ENCODE measurements around the gene PDE10A.
"Not testable (repeated sequence)": the region's sequence is repeated elsewhere in the genome, so short reads cannot be mapped to it uniquely, and the experiment has no call there.

The PDE10A gene

DNA sequence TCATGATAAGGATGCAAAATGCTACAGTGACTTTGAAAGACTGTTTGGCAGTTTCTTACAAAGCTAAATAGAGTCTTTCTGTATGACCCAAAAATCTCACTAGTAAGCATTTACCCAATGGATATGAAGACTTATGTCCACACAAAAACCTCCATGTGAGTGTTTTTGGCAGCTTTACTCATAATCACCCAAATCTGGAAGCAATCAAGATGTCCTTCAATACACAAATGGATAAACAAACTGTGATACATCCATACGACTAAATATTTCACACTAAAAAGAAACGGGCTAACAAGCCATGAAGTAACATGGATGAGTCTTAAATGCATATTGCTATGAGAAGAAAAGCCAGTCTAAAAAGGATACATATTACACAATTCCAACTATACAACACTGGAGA is 117.2 kb downstream of the PDE10A start:
- no peak for DNase-seq (ENCODE audit: low spot score)

GRCh38 chr6:165543781-165544180 is 119.3 kb downstream of the PDE10A start:
- no peak for DNase-seq (ENCODE audit: low spot score)

DNA sequence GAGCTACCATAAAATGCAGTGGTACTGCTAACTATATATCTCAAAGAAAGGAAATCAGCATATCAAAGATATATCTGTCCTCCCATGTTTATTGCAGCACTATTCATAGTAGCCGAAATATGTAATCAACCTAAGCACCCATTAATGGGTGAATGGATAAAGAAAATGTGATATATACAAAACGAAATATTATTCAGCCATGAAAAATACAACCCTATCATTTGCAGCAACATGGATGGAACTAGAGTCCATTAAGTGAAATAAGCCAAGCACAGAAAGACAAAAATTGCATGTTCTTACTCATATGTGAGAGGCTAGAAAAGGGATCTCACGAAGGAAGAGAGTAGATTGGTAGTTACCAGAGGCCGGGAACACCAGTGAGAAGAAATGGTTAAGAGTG is 126.1 kb downstream of the PDE10A start:
- no peak for DNase-seq (ENCODE audit: low spot score)

GRCh38 chr6:165519316-165519715 is 143.7 kb downstream of the PDE10A start:
- DNase-seq (ENCODE audit: low spot score) = no peak

- peak; percentile 73 for DNase-seq (ENCODE audit: low spot score)
Measured at GRCh38 chr6:165515963-165516624, 146.9 kb downstream of the PDE10A start.

GRCh38 chr6:165514621-165515020 is 148.4 kb downstream of the PDE10A start:
- DNase-seq (ENCODE audit: low spot score) = no peak

GRCh38 chr6:165511807-165512206 is 151.2 kb downstream of the PDE10A start:
- no peak for DNase-seq (ENCODE audit: low spot score)

DNA sequence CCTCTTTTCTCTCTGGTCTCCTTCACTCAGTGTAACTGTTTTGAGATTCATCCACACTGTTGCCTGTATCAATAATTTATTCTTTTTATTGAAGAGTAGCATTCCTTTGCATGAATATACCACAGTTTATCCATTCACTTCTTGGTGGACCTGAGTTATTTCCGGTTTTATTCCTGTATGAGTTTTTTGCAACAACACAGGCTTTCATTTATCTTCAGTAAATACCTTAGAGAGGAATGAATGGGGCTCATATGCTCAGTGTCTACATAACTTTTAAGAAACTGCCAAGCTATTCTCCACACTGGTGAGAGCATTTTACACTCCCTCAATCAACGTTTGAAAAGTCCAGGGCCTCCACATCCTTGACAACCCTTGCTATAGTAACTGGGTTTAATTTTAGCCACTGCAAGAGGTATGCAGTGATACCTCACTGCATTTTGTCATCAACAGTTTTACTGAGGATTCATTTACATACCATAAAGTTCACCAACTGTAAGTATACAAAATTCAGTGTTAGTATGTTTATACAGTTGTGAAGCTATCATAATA is 154.6 kb downstream of the PDE10A start:
- peak; percentile 70 for DNase-seq (ENCODE audit: low spot score)

DNA sequence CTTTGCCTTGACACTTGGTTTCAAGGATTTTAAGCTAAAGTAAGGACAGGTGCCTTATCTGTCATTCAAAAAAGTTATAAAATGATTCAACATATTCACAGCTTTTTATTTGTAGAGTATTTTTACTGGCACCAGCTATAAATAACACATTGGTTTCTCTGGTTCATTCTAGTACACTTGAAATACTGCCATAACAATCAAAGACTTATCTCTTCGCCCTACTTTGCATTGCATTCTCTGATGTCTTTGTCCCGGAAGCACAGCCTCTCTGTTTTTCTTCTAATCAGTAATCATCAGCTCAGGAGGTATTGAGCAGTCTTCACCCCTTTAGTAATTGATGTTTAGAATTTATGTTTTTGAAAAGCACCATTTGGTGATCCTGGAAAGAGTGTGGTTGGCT is 156.4 kb downstream of the PDE10A start:
- DNase-seq (ENCODE audit: low spot score) = no peak

DNA sequence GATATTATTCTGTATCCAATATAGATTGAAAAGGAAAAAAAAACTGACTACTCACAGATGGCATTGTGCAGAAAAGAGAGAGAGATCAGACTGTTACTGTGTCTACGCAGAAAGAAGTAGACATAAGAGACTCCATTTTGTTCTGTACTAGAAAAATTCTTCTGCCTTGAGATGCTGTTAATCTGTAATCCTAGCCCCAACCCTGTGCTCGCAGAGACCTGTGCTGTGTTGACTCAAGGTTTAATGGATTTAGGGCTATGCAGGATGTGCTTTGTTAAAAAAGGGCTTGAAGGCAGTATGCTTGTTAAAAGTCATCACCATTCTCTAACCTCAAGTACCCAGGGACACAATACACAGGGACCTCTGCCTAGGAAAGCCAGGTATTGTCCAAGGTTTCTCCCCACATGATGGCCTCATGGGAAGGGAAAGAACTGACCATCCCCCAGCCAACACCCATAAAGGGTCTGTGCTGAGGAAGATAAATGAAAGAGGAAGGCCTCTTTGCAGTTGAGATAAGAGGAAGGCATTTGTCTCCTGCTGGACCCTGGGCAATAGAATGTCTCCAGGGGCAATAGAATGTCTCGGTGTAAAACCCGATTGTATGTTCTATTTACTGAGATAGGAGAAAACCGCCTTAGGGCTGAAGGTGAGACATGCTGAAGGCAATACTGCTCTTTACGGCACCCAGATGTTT is 162.7 kb downstream of the PDE10A start:
- not testable (repeated sequence) for DNase-seq (ENCODE audit: low spot score)

- no peak for DNase-seq (ENCODE audit: low spot score)
Measured at GRCh38 chr6:165497472-165497871, 165.6 kb downstream of the PDE10A start.

DNA sequence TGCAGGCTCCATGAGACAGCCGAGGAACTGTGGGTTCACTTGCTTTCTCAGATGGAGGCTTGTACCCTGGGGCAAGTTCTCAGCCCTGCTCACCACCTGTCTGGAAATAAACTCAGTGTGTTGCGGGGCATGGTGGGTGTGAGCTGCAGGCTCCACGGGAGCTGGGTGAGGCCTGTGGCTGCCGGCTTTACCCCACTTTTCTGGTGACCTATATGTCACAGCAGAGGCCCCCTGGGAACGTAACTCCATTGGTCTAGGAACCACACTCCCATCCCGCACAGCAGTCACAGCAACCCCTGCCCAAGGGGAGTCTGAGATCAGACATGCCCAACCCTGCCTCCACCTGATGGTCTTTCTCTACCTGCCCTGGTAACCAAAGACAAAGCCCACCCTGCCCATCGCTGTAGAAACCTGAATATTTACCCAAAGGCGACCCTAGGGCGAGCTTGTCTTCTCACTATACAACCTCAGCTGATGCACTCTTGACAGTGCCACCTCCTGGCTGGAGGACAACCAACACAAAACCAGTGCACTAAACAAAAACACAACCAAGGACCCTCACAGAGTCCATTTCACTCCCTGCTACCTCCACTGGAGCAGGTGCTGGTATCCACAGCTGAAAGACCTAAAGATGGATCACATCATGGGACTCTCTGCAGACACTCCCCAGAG is 174.3 kb downstream of the PDE10A start:
- DNase-seq (ENCODE audit: low spot score) = no peak

DNA sequence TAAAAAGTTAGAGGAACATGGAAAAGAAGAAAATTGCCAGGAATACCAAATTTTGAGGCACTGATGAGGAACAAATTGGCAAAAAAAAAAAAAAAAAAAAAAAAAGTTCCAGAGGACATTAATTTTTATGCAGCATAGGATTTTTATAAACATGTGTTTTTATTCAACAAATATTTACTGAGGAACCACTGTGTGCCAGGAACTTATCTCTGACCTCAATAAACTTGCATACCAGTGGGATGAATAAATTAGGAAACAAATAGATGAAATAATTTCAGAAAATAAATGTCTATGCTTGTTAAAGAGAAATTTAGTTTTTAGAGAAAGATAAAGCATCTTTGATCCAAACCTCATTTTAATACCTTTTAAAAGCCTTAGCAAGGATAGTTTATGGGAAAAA is 175.1 kb downstream of the PDE10A start:
- no peak for DNase-seq (ENCODE audit: low spot score)

DNA sequence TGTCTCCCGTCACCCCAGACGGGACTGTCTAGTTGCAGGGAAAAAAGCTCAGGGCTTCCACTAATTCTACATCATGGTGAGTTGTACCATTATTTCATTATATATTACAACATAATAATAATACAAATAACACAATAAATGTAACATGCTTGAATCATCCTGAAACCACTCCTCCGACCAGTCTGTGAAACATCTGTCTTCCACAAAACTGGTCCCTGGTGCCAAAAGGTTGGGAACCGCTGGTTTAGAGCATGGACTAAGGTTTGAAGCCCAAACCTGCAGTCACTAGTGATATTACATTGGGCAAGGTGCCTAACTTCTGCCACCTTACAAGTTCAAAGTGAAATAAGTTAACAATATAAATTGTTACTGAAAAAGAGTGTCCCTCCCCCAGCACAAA is 175.7 kb downstream of the PDE10A start:
- DNase-seq (ENCODE audit: low spot score) = no peak

GRCh38 chr6:165486183-165487137 is 176.6 kb downstream of the PDE10A start:
- no peak for DNase-seq (ENCODE audit: low spot score)

- no peak for DNase-seq (ENCODE audit: low spot score)
Measured at GRCh38 chr6:165484178-165484889, 178.7 kb downstream of the PDE10A start.

GRCh38 chr6:165481921-165482320 is 181.1 kb downstream of the PDE10A start:
- DNase-seq (ENCODE audit: low spot score) = no peak

- no peak for DNase-seq (ENCODE audit: low spot score)
Measured at GRCh38 chr6:165480916-165481315, 182.1 kb downstream of the PDE10A start.

- no peak for DNase-seq (ENCODE audit: low spot score)
Measured at GRCh38 chr6:165478581-165478980, 184.5 kb downstream of the PDE10A start.

DNA sequence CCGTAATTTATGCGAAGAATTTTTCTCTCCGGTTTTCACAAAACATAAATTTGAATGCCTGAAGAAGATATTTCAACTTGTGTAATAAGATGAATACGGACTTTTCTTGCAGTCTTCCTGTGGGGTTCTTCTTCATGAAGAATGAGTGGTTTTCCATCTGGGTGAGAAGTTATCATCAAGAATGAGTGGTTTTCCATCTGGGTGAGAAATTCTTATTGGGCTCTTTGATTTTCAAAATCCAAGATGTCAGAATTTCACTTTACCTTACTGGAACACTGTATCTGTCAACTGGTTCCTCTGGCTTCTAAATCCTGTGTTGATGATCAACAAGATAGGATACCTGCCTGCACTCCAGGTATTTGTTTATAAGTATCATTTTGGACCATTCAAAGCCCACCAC is 193.6 kb downstream of the PDE10A start:
- DNase-seq (ENCODE audit: low spot score) = no peak

All from COLO829 (cell line).